Measurements from ENCODE around the gene LMO7.

Gene LMO7

DNA sequence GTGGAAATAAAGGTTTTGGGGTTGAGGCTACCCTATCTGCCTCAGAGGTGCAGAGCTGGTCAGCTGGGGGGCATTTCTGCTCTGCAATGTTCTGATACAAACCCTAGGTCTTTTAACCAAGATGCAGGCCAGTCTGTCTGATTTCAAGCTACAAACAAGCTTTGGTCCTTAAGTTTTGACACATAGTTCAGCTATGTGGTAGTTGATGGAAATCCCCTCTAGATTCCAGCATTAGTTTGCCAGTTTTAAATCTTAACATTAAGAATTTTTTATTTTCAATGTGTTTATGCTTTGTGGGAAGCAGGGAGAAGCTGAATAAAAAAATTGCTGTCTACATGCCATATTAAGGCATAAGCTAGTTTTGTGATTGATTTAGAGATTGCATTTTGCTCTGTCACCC, 225.7 kb downstream of the LMO7 start:
- DNase-seq: no peak

DNA sequence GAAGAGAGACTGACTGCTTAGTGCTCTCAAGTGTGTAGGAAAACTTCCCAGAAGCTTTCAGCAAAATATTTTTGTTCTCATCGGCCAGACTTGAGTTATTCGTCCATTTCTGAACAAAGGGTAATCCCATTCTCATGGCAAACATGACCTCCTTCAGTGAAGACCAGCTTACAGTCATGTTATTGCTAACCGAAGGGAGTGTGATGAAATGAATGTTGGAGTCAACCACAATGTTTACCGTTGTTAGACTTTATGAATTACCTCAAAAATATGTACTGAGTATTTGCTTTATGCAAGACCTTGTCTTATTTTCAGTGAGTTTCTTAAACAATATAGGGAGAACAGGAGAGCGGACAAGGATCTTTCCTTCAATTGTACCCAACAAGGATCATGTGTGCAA, 228.6 kb downstream of the LMO7 start:
- no peak for DNase-seq

DNA sequence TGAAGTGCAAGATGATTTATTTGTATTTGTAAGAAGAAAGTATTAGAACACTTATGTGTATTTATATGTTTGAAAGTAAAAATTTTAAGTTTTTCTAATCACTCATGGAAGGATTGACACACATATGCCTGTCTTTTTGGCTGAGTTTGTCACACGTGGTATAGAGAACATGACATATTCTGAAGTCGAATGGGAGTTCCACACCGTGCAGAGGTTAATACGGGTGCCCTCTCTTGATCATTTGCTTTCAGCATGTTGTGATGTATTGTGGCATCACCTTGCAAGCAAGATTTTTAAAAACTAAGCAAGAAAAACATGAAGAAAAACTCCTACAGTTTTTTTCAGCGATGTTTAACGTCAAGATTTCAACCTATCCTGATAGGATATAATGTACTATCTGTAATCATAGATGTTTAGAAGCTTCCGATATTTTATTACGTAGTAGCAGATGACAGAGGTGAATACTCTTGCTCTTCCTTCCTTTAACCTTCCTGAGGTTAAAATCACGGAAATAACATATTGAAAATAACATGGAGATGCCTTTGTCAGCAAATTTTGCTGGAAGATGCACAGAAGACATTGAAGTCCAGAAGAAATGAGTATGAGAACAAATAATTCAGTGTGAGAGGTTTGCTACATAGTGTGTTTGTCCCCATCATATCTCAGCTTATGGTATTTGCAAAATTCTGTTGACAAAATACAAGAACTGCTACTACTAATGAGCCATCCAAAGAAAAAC, 231.4 kb downstream of the LMO7 start:
- DNase-seq: no peak

- DNase-seq: no peak
Measured at GRCh38 chr13:75869981-75870380, 233.9 kb downstream of the LMO7 start.

DNA sequence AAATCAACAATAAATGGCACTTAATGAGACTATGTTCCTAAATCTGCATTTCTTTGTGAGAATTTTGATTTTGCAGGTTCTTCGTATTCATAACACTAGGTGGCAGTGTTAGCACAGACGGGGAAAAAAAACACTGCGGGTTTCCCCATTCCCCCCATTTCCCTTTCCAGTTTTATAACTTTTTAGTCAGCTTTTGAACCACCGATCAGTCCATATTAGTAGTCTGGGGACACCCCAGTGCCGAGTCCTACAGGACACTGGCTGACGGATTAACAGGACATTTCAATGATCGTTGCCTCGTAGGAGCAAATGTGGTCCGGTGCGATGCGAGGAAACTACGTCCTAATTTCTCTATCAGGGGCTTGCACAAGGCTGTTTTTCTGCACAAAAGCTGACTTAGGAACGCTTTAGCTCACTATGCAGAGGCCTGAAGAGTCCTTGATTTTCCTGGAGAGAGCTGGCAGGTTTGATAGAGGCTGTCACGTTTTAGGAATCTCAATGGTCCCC, 234.3 kb downstream of the LMO7 start:
- DNase-seq: peak in 1 of 2 donors; percentile 4

- no peak for DNase-seq
Measured at GRCh38 chr13:75871059-75871458, 234.9 kb downstream of the LMO7 start.

- no peak for DNase-seq
Measured at GRCh38 chr13:75872980-75873379, 236.8 kb downstream of the LMO7 start.

GRCh38 chr13:75873494-75873893, 237.4 kb downstream of the LMO7 start:
- DNase-seq: no peak

- DNase-seq: no peak
Measured at GRCh38 chr13:75875450-75875849, 239.3 kb downstream of the LMO7 start.

- DNase-seq: peak; percentile 51 to 53
Measured at GRCh38 chr13:75876142-75877050, 240.3 kb downstream of the LMO7 start.

GRCh38 chr13:75877071-75877470, 240.9 kb downstream of the LMO7 start:
- DNase-seq: no peak

- DNase-seq: no peak
Measured at GRCh38 chr13:75879656-75880055, 243.5 kb downstream of the LMO7 start.

DNA sequence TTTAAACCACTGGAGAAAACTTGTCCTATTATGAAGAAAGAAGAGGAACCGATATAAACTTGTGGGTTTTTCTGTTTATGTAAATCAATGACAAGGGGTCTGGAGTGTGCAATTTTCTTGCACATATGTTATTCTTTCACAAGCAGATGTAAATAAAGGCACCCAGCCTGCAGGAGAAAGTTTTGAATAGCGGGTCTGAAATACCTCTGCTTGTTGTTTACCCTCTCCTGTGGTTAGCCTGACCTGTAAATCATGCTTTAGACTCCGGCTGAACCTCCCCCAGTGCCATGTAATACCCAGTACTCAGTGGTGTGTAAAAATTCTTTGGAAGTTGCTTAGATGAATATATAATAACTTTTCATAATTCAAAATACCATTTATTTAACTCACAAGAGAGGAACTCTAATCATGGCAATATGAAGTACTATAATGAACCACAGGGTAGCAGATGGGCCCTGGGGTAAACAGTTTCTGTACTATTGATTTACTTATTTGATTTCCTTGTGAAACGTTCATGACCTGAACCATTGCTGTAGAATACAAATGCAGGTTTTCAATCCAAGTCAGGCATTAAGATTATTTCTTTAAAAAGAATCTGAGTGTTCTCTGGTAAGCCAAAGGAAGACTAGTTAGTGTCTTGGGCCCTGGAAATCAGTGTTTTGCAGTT, 245.1 kb downstream of the LMO7 start:
- DNase-seq: no peak

- no peak for DNase-seq
Measured at GRCh38 chr13:75882261-75882660, 246.1 kb downstream of the LMO7 start.

DNA sequence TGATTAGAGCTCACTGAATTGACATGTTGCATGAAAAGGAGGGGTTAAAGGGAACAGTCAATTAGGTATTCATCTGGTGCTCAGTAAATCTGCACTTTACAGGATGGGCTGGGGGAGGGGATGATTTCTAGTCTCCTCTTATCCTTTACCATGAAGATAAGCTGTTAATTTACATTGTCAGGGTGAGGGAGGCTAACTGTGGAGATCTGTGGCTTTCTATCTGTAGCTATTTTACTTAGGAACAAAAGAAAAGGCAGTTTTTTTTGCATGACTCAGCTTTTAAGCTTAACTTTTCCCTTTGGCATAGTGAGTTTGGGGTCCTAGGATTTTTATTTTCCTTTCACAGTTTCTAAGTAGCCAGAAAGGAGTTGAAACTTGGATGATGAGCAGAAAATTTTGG, 253.3 kb downstream of the LMO7 start:
- no peak for DNase-seq

DNA sequence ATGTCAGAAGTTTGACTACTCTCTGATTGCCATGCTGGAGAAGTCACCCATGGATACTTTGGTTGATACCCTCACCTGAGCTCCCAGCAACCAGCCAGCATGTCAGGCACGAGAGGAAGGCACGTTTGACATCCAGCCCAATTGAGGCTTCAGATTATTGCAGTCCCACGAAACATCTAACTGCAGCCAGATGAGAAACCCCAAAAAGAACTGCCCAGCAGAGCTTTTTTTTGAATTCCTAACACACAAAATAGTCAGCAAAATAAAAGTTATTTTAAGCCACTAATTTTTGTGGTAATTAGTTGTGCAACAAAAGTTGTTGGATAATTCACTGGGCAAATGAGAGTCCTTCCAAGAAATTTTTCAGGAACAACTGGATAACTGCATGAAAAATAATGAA, 259.0 kb downstream of the LMO7 start:
- no peak for DNase-seq

- no peak for DNase-seq
Measured at GRCh38 chr13:75896271-75896670, 260.1 kb downstream of the LMO7 start.

GRCh38 chr13:75897386-75897785, 261.3 kb downstream of the LMO7 start:
- DNase-seq: no peak

DNA sequence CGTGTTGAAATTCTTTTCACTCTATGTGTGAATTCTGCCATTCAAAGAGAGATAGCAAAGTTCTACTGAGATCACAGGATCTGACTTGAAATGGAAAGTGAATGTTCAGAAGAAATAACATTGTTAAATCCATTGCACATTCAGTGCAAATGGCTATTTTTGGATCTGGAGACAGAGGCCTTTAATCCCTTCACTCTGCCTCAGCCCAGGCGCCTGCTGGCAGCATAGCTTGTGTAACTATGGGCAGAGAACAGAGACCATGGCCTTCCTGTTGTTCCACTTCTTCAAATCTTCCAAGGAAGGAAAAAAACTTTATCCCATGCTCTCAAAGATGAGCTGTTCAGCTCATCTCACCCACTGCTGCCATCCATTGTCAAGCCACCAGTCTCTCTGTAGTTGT, 265.4 kb downstream of the LMO7 start:
- no peak for DNase-seq

- no peak for DNase-seq
Measured at GRCh38 chr13:75902166-75903104, 266.3 kb downstream of the LMO7 start.

DNA sequence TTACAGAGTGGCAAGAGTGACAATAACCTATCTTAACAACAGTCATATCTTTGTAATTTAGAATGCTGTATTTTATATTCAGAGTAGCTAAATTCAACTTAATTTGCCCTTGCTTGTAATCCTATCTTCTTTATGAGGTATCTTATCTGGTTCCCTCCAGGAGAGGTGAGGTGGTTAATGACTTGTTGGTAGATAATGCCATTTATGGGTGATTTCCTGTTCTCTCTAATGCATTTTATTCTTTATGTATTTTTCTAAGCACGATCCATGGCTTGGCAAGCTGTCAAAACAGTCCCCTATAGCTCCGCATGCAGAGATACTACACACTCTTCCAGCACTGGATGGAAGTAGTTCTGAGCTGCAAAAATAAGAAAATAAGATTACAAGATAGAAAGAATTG, 267.9 kb downstream of the LMO7 start:
- DNase-seq: no peak

DNA sequence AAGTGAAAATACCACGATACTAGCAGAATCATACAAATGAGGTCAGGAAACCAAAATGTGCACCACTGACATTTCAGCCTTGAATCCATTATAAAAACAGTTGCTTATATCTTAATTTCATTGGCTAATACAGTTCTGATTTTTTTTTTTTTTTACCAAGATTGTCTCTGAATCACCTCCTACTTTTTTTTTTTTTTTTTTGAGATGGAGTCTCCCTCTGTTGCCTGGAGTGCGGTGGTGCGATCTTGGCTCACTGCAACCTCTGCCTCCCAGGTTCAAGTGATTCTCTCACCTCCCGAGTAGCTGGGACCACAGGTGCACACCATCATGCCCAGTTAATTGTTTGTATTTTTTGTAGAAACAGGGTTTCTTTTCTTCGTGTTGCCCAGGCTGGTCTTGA, 270.2 kb downstream of the LMO7 start:
- no peak for DNase-seq
